ENCODE data around the gene PKP1.

GRCh38 chr1:201369209-201369608 is 85.9 kb downstream of the PKP1 start:
- no peak for TF ChIP-seq CTCF (IDR thresholded peaks at IDR 0.05 in 8 of 11, conservative IDR thresholded peaks at IDR 0.05 in 3 of 11)
- TF ChIP-seq POLR2A (IDR thresholded peaks at IDR 0.05) = no peak
